ENCODE measurements around the gene LRFN4.

LRFN4 gene

GRCh38 chr11:66867425-66868040 lies 10.7 kb downstream of the LRFN4 start:
- TF ChIP-seq CTCF (IDR thresholded peaks at IDR 0.05): no peak

DNA sequence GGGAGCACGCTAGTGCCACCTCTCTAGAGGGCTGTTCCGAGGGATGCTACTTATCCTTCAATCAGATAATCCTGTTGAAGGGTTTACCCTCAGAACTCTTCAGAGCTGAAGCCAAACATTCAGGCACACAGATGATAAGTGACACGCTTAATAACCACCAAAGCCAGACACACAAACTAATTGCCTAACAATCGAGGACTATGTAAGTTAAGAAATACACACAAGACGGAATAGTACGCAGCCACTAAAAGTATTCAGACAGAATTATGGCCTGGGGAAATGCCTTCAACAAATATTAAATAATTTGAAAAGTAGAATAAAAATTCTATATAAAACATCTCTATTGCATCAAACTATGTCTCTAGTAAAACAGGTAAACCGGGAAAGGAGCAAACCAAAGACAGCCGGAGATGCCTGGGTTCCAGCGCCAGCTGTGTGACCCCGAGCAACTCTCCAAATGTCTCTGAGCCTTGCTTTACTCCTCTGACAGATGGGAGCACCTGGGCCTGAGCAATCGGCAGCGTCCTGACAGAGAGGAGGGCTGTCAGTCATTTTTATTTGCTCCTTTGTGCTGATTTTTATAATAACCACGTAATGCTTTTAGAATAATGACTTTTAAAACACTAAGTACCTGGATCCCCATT lies 11.3 kb downstream of the LRFN4 start:
- no peak for TF ChIP-seq CTCF (IDR thresholded peaks at IDR 0.05)

GRCh38 chr11:66868726-66869566 lies 12.1 kb downstream of the LRFN4 start:
- TF ChIP-seq CTCF (IDR thresholded peaks at IDR 0.05): no peak; the same call in 1 of the 2 replicates

GRCh38 chr11:66869567-66869870 lies 12.7 kb downstream of the LRFN4 start:
- no peak for TF ChIP-seq CTCF (IDR thresholded peaks at IDR 0.05)

- TF ChIP-seq CTCF (IDR thresholded peaks at IDR 0.05): no peak
Observed at GRCh38 chr11:66870131-66870530, 13.3 kb downstream of the LRFN4 start.

DNA sequence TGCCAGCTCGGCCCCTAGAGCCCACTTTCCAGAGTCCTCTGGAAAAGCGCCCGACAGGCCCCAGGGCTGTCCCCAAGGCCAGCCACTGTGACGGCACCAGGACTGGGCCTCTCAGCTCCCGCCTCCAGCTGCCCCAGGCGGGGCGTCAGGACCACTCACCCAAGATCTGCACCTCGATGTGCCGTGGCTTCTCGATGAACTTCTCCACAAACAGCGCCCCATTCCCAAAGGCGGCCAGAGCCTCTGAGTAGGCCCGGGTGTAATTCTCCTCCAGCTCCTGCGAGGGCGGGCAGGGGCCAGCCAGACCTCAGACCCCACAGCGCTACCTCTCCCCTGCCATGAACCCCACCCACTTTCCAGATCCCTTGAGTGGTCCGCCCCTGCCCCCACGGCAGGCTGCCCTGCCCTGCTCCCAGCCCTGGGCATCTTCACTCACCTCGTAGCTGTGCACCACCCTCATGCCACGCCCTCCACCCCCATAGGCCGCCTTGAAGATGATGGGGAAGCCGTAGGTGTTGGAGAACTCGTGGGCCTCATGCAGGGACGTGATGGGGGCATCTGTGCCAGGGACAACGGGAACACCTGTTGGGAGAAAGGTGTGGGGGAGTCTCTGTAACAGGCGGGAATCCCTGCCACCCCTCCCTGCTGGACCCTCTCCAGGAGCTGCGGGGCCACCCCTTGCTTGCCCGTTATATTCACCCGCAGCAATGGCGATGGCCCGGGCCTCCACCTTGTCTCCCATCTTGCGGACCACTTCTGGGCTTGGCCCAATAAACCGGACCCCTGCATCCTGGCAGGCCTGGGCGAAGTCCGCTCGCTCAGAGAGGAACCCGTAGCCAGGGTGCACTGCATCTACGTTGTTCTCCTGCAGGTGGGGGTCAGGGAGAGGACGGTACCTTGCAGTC lies 14.0 kb downstream of the LRFN4 start:
- no peak for TF ChIP-seq CTCF (IDR thresholded peaks at IDR 0.05)

- TF ChIP-seq CTCF (IDR thresholded peaks at IDR 0.05): no peak
Observed at GRCh38 chr11:66871521-66871901, 14.6 kb downstream of the LRFN4 start.
